GM21447 (cell line): ENCODE data around the gene OR6B2.
"Not testable (repeated sequence)": the region's sequence is repeated elsewhere in the genome, so short reads cannot be mapped to it uniquely, and the experiment has no call there.

Experiments
- ATAC-seq: cut with Tn5 transposase; IDR thresholded peaks from one replicate; pipeline ENCODE4 v1.9.1; 2021; ENCODE audit not compliant: unreplicated experiment

The OR6B2 gene

DNA sequence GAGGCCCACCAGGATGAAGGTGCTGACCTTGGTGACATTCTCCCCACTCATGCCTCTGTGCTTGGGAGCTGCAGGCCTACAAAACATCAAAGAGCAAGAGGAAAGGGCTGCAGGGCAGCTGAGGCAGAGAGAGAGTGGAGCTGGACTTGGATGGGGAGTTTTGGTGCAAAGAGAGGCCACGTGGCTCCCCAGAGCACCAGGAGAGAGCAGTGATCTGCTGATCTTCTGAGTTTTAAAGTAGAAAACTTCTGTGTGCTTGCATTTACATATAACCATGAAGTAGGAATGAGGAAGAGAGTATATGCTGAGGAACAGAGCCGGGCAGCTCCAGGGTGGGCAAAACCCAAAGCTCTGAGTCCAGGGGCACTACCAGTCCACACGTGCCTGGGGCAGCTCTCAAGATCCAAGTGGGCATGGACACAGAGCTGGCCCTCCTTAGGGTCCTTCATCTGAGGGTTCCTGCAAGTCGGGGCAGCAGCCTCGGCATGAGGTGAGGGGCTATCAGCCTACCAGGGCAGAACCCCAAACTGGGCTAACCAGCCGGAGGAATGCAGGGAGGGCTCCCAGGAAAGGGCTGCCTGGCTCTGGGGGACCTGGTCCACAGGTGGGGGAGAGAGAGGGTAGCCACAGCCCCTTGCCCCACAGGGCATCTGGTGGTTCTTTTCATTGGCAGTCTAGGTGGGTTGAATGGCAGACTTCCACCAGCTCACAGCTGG lies at the start of gene OR6B2:
TSS of gene OR6B2 (minus strand) at position 51 of the 716 bp plus-strand sequence. CDS start at position 51, 0 bp downstream.
- no peak for ATAC-seq

GRCh38 chr2:240078631-240079030 lies 48.4 kb upstream of the OR6B2 start:
- ATAC-seq: no peak

DNA sequence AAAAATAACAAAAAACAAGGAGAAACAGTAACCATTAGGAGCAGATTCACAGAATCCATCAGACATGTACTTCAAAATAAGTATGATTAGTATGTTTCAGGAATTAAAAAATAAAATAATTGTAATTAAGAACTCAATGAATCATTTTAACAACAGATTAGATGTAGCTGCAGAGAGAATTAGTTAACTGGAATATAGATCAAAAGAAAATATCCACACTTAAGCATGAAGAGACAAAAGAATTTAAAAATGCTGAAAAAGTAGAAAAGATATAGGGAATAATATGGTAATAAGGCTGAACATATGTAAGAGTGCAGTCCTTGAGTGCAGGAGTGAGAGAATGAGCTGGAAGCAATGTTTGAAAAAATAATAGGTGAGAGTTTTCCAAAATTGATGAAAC lies 47.2 kb upstream of the OR6B2 start:
- ATAC-seq: no peak

- ATAC-seq: no peak
Measured at GRCh38 chr2:240074545-240074944, 44.3 kb upstream of the OR6B2 start.

- ATAC-seq: no peak
Measured at GRCh38 chr2:240070907-240071306, 40.7 kb upstream of the OR6B2 start.

- ATAC-seq: no peak
Measured at GRCh38 chr2:240069829-240070228, 39.6 kb upstream of the OR6B2 start.

DNA sequence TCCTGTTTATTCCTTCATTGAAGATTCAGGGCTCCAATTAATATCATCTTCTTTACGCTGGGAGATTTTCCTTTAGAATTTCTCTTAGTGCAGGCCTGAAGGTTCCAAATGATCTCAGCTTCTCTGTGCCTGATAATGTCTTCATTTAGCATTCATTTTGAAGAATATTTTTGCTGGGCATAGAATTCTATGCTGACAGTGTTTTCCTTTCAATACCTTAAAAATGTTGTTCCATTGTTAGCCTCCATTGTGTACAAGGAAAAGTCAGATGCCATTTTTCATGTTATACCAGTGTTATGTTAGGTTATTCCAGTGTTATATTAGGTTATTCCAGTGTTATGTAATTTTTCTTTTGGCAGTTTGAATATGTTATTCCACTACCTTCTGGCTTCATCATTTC lies 38.0 kb upstream of the OR6B2 start:
- ATAC-seq: no peak

DNA sequence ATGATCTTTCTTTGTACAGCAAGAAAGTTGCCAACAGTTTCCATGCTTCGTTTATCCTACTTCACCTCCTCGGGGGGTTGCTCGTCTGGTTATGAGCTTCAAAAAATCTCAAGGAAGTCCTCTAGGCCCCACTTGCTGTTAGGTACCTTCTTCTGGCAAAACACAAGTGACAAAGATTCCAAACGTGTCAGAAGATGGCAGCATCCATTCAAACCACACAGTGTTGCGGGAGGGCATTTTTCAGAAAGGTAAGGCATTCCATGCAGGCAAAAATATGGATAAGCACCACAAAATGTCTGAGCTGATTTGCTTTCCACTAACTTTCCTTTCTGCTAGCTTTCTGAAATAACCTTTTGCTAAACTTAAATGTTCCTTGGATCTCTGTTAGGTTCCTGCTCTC lies 36.3 kb upstream of the OR6B2 start:
- ATAC-seq: no peak

DNA sequence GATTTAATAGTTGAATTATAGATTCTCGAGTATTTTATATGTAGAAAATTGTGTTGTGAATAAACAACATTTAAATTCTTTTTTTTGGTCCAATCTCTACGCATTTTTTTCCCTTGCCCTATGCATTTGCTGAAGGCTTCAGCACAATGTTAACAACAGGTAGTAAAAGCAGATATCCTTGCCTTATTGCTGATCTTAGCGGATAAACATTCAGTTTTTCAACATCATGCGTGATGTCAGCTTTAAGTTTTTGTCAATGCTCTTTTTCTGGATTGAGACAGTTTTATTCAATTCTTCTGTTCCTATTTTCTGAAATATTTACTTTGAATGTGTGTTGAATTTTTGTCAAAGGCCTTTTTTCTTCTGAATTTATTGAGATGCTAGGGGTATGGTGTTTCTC lies 34.7 kb upstream of the OR6B2 start:
- ATAC-seq: no peak

- no peak for ATAC-seq
Measured at GRCh38 chr2:240060977-240061591, 30.9 kb upstream of the OR6B2 start.

GRCh38 chr2:240056678-240057077 lies 26.4 kb upstream of the OR6B2 start:
- ATAC-seq: no peak

DNA sequence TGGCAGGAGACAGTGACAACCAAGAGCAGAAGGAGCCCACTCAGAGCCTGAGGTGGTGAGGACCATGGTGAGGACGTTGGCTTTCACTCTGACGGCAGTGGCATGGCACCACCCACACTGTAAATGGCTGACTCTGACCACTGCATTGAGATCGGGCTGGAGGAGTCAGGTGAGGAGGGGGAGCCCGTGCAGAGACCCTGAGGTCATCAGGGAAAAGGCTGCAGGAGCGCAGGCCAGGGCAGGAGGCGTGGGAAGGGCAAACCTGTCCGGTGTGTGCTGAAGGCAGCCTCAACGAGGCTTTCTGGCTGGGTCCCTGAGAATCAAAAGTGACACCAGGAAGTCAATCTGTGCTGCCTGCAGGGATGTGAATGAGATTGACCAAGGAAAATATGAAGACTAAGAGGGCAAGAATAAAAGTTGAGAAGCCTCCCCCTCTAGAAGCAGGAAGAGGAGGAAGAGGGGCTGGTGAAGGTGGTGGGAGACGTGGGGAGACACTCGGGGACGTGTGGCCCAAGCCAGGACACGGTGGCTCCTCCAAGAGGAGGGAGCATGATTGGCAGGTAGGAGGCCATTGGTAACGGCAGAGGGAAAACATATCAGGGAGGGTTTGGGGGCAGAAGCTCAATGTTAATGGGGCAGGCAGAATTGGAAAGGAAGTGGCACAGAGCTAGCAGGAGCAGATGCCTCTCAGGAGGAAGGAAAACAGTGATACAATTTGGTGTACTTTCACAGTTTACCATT lies 25.1 kb upstream of the OR6B2 start:
- ATAC-seq: no peak

- ATAC-seq: no peak
Measured at GRCh38 chr2:240053173-240054155, 23.2 kb upstream of the OR6B2 start, which contains the start of gene OR6B3. OR6B3 (minus strand) TSS chr2:240053521.

DNA sequence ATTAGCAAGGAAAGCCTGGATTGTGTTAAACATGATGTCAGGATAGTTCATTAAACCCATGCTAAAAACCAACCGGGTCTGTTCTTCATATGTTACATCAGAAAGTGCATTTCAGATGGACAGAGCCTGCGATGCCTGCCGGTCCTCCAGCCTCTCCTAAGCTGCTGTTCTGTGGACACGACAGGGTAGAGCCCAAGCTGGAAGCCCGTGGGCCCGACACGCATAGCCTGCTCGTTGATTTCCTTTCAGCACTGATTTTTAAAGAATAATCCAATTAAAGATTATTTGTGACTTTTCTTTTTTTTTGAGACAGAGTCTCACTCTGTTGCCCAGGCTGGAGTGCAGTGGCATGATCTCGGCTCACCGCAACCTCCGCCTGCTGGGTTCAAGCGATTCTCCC lies 22.3 kb upstream of the OR6B2 start:
- ATAC-seq: no peak

DNA sequence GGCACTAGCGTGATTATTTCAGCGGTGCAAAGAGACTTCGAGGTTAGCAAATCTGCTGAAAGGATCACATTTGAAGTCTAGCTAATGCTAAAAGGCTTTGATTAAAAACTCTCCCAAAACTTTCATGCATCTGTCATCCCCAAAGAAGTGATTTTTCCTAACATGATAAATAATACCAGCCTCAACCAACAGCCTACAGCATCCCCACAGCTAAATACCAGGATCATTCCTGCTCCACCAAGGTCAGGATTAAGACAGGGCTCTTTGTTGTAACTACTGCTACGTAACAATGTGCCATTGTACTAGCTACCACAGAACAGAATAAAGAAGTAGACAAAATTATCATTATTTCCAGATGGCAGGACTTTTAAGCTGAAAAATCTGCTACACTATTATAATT lies 21.5 kb upstream of the OR6B2 start:
- no peak for ATAC-seq

DNA sequence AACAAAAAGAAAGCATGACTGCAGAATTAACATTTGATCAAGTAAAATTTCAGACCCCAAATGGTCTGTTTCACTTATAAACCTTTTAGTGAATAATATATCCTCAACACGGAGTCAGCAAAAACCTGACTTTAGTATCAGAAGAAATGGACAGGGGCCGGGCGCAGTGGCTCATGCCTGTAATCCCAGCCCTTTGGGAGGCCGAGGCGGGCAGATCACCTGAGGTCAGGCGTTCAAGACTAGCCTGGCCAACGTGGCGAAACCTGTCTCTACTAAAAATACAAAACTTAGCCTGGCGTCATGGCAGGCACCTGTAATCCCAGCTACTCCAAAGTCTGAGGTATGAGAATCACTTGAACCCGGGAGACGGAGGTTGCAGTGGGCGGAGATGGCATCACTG lies 20.0 kb upstream of the OR6B2 start:
- no peak for ATAC-seq

DNA sequence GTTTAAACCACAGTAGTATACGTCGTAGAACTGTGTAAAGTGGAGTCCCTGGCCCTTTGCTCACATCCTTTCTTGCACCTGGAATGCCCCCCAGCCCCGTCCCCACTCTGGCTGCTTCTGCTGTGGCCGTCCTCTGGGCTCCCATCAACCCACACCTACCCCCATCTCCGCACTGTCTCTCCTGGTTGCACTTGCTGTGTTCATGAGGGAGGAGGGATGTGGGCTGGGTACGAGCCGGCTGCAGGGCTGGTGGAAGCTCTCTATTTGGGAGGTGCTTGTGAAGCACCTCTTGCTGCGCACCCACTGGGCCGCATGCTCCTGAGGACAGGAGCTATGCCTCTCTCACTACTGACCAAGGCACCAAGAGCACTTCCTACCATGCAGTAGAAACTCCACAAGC lies 18.0 kb upstream of the OR6B2 start:
- ATAC-seq: no peak

DNA sequence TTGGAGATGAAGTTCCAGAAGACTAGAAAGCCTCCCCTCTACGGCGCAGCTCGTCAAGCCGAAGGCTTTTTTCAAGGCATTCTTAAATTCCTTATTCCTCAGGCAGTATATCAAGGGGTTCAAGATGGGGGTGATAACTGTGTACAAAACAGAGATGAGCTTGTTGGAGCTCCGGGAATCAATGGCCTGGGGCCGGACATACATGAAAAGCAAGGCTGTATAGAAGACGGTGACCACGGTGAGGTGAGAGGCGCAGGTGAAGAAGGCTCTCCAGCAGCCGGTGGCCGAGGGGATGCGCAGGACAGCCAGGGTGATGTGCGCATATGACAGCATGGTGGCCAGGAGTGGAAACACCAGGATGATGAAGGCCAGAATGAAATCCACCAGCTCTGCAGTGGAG lies 14.9 kb upstream of the OR6B2 start:
- no peak for ATAC-seq

GRCh38 chr2:240044096-240044495 lies 13.9 kb upstream of the OR6B2 start:
- not testable (repeated sequence) for ATAC-seq

GRCh38 chr2:240043279-240043989 lies 13.2 kb upstream of the OR6B2 start:
- ATAC-seq: no peak
